ENCODE results near the gene ADRM1. TPM values are rescaled to one million over a fixed set of nuclear protein-coding genes. Genes with fewer than 3 reads are reported as not detected.

Gene ADRM1
- total RNA-seq, 1 donor from 2014 or later, result 125 TPM

GRCh38 chr20:62353289-62354030, 50.7 kb downstream of the ADRM1 start:
- H3K27me3 Mint-ChIP-seq (ENCODE audit: low read depth, unreplicated experiment), result no peaks in the 10 kb centered on the region
- Histone ChIP-seq H3K4me1 (ENCODE audit: insufficient read depth, low read length) (peaks cover 44% of the 10 kb centered on the region), H4K20me1 (ENCODE audit: insufficient read depth, low read length) (no peaks in the 10 kb centered on the region), H3K9me3 (ENCODE audit: insufficient read depth, low read depth, low read length) (no peaks in the 10 kb centered on the region), H3K79me2 (ENCODE audit: insufficient read depth, low read length) (no peaks in the 10 kb centered on the region), H3K36me3 (ENCODE audit: insufficient read depth, low read length) (no peaks in the 10 kb centered on the region), H3K4me2 (ENCODE audit: low read length) (no peak overlapping the region), H2AFZ (ENCODE audit: low read depth, low read length) (no peak overlapping the region), H3K27me3 (ENCODE audit: insufficient read depth, low read length) (no peaks in the 10 kb centered on the region), H3K4me3 (ENCODE audit: insufficient read depth, low read depth, low read length) (no peak overlapping the region), H3K9ac (ENCODE audit: low read length) (no peak overlapping the region), H3K27ac (ENCODE audit: low read depth, low read length) (no peak overlapping the region)
- H3K36me3 Mint-ChIP-seq (ENCODE audit: low read depth, unreplicated experiment), result peaks cover 8% of the 10 kb centered on the region
- peaks cover 5% of the 10 kb centered on the region for H3K9me3 Mint-ChIP-seq (ENCODE audit: unreplicated experiment)
- no peak for TF ChIP-seq EZH2 (IDR thresholded peaks at IDR 0.05; ENCODE audit: insufficient read depth, low read length)
- TF ChIP-seq, protein P1, sequence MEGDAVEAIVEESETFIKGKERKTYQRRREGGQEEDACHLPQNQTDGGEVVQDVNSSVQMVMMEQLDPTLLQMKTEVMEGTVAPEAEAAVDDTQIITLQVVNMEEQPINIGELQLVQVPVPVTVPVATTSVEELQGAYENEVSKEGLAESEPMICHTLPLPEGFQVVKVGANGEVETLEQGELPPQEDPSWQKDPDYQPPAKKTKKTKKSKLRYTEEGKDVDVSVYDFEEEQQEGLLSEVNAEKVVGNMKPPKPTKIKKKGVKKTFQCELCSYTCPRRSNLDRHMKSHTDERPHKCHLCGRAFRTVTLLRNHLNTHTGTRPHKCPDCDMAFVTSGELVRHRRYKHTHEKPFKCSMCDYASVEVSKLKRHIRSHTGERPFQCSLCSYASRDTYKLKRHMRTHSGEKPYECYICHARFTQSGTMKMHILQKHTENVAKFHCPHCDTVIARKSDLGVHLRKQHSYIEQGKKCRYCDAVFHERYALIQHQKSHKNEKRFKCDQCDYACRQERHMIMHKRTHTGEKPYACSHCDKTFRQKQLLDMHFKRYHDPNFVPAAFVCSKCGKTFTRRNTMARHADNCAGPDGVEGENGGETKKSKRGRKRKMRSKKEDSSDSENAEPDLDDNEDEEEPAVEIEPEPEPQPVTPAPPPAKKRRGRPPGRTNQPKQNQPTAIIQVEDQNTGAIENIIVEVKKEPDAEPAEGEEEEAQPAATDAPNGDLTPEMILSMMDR (IDR thresholded peaks at IDR 0.05; ENCODE audit: insufficient read depth, low read depth, low read length), result no peak
- H3K4me3 Mint-ChIP-seq (ENCODE audit: unreplicated experiment), result no peak overlapping the region
- DNase-seq (ENCODE audit: low read depth) (no peak), FAIRE-seq (no peak)
- H3K4me1 Mint-ChIP-seq (ENCODE audit: low read depth, unreplicated experiment), result peaks cover 6% of the 10 kb centered on the region
- H3K27ac Mint-ChIP-seq (ENCODE audit: unreplicated experiment), result no peak overlapping the region

DNA sequence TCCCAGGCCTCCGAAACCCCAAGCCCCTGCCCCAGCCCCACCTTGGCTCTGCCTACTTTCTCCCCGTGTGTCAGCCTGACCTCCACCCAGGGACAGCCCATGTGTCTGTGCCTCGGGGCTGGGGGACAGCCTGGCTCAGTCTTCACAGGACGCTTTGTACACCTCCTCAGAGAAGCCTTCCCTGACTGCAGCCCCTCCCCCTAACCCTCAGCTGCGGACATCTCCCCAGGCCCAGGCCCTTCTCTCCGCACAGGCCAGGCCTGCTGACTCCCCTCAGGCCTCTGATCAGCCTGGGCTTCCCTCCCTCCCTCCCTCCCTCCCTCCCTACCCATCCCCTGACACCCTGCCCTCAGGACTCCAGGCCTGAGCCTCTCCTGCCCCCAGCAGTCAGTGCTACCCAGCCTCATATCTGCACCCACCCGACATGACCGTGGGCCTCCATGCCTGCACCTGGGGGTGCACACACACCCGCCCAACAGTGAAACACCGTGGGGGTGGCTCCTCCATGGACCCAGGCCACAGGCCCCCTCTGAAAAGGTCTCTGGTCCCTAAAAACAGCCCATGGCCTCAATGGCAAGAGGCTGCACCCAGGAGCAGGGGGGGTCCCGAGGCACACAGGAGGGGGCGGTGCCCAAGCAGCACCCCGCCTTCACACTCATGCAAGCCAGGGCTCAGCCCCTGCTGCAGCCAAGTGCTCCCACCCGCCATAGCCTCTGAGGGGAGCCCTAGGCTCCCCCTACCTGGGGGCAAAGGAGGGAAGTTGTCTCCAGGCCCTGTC, 51.4 kb downstream of the ADRM1 start:
- no peak overlapping the region for H3K4me3 Mint-ChIP-seq (ENCODE audit: unreplicated experiment)
- no peak overlapping the region for H3K27ac Mint-ChIP-seq (ENCODE audit: unreplicated experiment)
- no peak overlapping the region for H3K4me3 ChIP-seq (ENCODE audit: insufficient read depth, low read depth, low read length)
- no peak overlapping the region for H3K4me2 ChIP-seq (ENCODE audit: low read length)
- H3K27me3 Mint-ChIP-seq (ENCODE audit: low read depth, unreplicated experiment), result no peaks in the 10 kb centered on the region
- H3K27ac ChIP-seq (ENCODE audit: low read depth, low read length), result no peak overlapping the region
- no peaks in the 10 kb centered on the region for H3K36me3 ChIP-seq (ENCODE audit: insufficient read depth, low read length)
- no peak overlapping the region for H2AFZ ChIP-seq (ENCODE audit: low read depth, low read length)
- H3K79me2 ChIP-seq (ENCODE audit: insufficient read depth, low read length), result no peaks in the 10 kb centered on the region
- H3K4me1 Mint-ChIP-seq (ENCODE audit: low read depth, unreplicated experiment), result peaks cover 5% of the 10 kb centered on the region
- peaks cover 52% of the 10 kb centered on the region for H3K4me1 ChIP-seq (ENCODE audit: insufficient read depth, low read length)
- no peaks in the 10 kb centered on the region for H3K27me3 ChIP-seq (ENCODE audit: insufficient read depth, low read length)
- no peak for DNase-seq (ENCODE audit: low read depth)
- peaks cover 2% of the 10 kb centered on the region for H3K9me3 Mint-ChIP-seq (ENCODE audit: unreplicated experiment)
- H3K9me3 ChIP-seq (ENCODE audit: insufficient read depth, low read depth, low read length), result no peaks in the 10 kb centered on the region
- no peaks in the 10 kb centered on the region for H4K20me1 ChIP-seq (ENCODE audit: insufficient read depth, low read length)
- H3K9ac ChIP-seq (ENCODE audit: low read length), result no peak overlapping the region
- H3K36me3 Mint-ChIP-seq (ENCODE audit: low read depth, unreplicated experiment), result peaks cover 2% of the 10 kb centered on the region
- TF ChIP-seq EZH2 (IDR thresholded peaks at IDR 0.05; ENCODE audit: insufficient read depth, low read length), result no peak
- TF ChIP-seq, protein P1 (IDR thresholded peaks at IDR 0.05; ENCODE audit: insufficient read depth, low read depth, low read length), result no peak
- no peak for FAIRE-seq

Data from astrocyte (in vitro differentiated cells and primary cell).